GM19193 (cell line): Measurements from ENCODE around the gene SERPINB10.

Experiments used
- POLR2A ChIP-seq: IDR thresholded peaks from 4 replicates; pipeline ENCODE4 v1.6.1; 2011; ENCODE audit not compliant: insufficient read depth, insufficient read length; ENCODE audit errors: extremely low read depth

The SERPINB10 gene

DNA sequence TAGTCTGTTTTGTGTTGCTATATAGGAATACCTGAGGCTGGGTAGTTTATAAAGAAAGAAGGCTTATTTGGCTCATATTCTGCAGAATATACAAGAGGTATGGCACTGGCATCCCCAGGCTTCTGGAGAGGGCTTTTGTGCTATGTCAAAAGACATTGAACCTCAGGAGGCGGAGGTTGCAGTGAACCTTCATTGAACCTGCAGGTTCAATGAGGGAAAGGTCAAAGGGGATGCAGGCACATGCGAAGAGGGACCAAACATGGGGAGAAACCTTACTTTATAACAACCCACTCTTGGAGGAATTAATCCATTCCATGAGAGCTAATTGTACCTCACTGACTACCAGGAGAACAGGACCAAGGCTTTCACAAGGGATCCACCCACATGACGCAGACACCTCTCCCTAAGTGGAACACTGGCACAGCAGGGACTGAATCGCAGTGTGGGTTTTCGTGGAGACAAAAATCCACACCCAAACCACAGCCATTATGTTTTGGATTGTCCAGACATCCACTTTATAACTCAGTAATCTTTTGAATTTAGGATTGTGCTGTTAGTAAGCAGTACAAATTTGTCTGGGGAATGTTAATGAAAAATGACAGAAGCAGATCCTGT, 58.1 kb downstream of the SERPINB10 start:
- no peak for TF ChIP-seq POLR2A

DNA sequence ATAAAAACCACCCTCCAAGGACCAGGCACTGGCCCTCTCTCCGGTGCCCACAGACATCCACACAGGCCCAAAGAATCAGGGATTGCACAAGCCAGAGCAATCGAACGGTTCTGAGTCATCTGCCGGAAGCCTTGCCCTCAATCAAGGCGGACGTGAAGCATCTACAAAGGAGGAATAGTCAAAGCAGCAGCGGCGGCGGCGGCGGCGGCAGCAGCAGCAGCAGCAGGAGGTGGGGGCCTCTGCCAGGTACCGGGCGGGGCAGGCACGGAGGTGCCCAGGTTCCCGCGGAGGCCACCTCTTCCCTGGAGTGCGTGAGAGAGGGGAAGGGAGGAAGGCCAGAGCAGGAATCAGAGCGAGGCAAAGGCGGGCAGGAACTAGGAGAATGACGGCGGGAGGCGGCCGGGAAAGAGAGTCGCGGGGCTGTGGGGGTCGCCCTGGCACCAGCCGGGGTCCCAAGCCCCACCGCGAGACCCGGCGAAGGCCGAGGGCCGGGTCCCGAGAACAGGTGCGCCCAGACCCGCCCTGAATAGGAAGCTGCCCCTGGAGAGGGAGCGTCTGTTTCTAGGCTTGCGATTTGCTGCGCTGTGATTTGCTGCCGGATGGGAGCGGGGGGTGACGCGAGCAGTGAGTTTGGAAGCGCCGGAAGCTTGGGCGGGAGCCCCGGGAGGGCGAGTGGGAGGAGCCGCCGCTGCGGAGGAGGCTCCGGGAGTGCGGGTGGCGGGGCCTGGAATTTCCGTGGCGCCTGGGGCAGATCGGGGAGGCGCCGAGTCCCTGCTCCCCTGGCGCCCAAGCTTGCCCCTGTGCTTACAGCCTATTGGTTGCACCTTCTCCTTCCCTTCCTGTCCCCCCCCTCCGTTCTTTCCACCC, 62.4 kb downstream of the SERPINB10 start, which contains the start of gene SERPINB8:
Gene SERPINB8, plus strand, starts transcription at position 140 of the 867 bp plus-strand sequence. CDS start 8,228 bp downstream, outside the sequence.
- TF ChIP-seq POLR2A = peak; percentile 78

DNA sequence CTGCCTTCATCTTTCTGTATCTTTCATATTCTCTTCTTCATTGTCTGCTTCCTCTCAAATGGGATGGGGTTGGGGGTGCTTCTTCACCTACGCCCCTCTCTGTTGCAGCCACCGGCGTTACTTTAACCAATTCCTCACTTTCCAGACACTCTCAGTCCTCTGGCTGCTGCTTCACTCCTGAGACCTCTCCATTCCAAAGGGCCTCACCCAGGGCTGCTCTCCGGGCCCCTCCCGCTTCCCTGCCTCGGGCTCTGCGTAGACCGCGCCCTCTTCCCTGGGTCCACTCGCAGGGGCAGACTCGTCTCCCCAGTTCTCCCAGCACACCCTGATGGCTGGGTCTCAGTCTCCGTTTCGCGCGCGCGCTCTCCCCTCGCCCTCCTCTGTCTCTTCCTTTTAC, 63.0 kb downstream of the SERPINB10 start:
- no peak for TF ChIP-seq POLR2A

DNA sequence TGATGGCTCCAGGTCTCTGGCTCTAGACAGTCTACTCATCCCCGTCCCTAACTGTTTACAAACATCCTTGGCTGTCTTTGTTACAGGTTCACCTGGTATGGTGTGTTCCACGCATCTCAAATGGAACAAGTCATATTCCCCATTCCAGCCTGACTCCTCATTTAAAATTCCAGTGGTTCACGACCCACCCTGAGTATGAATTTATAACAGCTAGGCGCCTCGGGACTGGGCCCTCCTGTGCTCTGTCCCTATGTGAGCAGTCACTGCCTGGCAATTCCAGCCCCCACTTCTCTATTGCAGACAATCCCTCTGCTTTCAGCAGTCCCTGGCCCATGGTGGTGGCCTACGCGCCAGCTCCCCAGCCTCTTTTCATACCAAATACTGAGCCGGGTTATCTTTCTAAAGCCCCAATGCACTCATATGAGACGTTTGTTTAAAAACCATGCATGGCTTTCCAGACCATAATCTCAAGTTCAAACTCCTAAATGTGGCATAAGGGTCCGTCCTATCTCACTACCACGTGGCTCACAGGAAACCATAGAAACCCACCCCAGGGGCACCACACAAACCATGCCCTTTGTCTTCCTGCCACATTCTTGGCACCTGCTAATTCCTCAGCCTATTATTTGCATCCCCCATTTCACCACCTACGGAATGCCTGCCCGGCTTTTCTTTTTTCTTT, 63.7 kb downstream of the SERPINB10 start:
- no peak for TF ChIP-seq POLR2A

DNA sequence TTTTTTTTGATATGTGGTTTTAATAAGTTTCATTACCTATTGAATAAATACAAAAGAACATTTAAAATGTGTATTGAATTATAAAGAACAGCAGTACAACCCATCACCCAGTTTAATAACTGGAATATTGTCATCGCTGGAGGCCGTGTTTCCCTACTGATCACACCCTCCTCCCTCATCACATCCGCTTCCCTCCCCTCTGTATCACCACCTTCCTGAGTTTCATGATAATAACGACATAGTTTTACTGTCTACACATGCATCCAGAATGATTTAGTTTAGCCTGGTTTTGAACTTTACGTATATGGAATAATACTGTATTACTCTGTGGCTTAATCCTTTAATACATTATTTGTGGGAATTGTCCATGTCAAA, 64.2 kb downstream of the SERPINB10 start:
- TF ChIP-seq POLR2A = no peak

DNA sequence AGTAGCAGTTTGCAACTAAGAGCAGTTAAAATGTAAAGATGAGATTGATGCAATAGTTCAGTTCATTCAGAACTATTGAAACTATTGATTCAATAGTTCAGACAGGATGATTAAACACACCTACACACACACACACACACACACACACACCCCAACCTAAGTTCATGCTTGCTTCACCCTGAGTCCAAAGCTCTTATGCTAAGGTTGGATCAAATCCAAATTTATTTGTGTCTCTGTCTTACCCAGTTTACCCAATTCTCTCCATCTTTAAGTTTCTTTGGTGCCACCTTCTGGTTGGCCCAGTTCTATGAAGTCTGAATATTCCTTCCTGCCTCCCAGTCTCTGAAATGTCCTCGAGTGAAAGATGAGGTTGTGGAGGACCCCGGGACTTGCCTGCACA, 67.2 kb downstream of the SERPINB10 start:
- no peak for TF ChIP-seq POLR2A

DNA sequence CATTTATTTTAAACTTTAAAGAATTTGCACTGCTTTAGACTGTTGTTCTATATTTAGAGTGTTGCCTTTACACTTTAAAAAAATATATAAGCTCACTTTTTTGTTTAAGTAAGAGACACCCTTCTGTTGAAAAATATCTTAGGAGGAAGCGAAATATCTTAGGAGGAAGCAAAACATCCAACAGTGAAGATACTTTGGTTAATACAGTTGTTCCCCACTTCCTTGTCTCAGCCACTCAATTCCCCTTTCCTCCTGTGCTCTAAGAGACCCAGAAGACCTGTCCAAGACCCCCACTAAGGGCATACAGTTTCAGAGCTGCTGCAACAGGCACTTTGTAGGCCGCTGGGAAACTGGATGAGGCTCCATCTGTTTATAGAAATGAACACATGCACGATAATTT, 67.9 kb downstream of the SERPINB10 start:
- TF ChIP-seq POLR2A = no peak

DNA sequence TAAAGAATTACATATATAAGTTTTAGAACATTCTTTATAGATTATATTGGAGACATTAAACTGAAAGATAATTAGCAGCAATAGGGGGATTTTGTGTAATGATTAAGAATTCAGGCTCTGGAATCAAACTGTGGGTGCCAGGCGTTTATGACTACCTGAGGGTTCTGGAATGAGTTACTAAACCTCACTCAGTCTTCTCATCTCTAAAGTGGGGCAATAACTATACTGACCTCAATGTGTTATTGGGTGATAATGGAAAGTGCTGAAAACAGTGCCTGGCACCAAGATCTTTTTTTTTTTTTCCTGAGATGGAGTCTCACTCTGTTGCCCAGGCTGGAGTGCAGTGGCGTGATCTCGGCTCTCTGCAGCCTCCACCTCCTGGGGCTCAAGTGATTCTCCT, 69.3 kb downstream of the SERPINB10 start:
- TF ChIP-seq POLR2A = no peak

DNA sequence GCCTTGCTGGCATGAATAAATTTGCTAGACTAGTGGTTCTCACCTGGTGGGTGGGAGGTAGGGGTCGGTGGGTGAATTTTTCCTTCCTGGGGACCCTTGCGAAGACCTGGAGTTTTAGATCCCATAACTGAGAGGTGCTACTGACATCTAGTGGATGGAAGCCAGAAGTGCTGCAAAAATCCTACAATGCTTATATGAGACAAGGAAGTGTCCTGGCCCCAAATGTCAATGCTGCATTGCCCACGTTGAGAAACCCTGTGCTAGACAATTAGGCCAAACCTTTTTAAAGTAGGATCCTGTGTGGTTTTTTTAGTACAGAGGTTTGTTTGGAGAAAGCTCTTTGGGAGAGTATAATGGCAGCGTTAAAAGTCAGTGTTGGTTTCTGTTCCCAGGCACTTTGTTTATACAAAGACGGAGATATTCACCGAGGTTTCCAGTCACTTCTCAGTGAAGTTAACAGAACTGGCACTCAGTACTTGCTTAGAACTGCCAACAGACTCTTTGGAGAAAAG, 71.7 kb downstream of the SERPINB10 start:
- no peak for TF ChIP-seq POLR2A

DNA sequence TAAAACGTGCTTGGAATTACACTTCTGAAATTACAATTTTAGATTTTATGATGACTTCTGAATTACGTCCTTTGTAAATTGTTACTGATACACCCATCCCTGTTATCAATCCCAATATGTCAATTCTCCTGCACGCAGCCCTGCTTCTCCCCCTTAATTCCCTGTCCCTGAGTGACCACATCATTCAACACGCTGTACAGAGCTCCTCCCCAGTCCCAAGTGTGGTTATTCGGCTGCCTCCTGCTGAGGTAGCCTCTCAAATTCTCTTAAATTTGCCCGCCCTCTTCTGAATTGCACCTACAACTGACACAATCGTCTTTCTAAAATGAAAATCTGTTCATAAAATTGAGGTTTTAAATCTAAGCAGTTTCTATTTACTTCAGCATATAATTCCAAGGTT, 72.3 kb downstream of the SERPINB10 start:
- no peak for TF ChIP-seq POLR2A

DNA sequence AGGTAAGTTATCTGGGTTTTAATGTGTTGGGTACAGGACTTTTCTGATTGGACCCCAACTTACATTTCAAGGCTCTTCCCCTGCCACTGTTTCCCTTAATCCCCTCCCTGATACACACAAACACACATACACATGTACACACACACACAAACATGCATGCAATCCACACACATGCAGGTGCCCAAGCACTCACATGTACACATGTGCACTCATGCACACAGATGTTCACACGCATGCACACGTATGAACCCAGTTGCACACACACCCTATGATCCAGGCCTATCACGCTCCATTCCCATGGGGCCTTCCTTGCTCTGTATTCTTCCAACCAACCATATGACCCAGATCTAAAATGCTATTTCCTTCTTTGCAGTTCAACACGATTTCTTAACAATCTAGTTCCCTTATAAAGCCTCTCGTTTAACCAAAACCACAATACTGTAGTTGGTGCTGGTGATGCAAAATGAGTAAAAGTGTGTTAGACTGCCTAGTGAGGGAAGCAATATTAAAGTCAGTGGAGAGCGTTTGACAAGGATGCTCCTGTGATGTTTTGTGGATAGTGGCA, 73.2 kb downstream of the SERPINB10 start:
- TF ChIP-seq POLR2A = no peak

DNA sequence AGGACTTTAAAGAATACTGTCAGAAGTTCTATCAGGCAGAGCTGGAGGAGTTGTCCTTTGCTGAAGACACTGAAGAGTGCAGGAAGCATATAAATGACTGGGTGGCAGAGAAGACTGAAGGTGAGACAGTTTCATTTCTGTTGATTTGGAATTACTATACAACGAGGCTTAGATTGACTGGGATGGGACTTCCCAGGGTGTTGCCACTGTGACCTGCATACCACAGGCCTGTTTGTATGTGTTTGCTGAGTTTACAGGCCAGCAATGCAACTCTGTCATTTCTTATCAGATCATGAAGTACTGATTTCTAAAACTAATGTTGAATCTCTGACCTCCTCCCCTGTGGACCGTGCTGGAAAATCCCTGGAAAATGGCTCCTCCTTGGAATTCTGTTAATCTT, 74.0 kb downstream of the SERPINB10 start:
- TF ChIP-seq POLR2A = no peak

DNA sequence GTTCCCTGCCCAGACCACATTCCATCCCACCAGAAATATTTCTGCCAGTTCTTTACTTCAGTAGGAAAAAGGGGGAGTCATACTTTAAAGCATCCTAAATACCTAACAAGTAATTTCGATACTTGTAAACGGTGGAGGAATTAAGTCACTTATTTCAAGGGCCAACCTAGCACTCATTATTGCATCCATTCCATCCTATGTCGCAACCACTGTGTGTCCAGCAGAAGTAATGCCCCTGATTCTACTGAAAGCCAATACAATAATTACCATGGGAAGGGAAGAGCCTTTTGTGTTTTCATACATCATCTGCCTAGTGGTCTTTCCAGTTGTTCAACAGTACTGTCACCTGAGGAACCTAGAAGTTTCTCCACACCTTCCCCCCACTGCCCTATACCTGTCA, 74.6 kb downstream of the SERPINB10 start:
- no peak for TF ChIP-seq POLR2A
